ENCODE measurements around the gene MAP4K3. TPM values are rescaled to one million over a fixed set of nuclear protein-coding genes. Genes with fewer than 3 reads are reported as not detected.

Gene MAP4K3
- total and polyA plus RNA-seq, 2 donors (not counting 1 experiment from before 2014, with no cell fraction given): 1.3 to 28.3 TPM

GRCh38 chr2:39479053-39479670 lies 42.1 kb upstream of the MAP4K3 start:
- H3K4me3 ChIP-seq (ENCODE audit: control extremely low read depth in 1 of 5, extremely low read depth in 1 of 5, insufficient read depth in 1 of 5, low read depth in 2 of 5, low read length in 4 of 5): no peak overlapping the region
- DNase-seq (no peak), ATAC-seq (ENCODE audit: low read depth) (no peak)
- Mint-ChIP-seq H3K9me3 (ENCODE audit: insufficient read depth) (no peaks in the 10 kb centered on the region), H3K27ac (no peak overlapping the region), H3K4me1 (peaks cover 33% of the 10 kb centered on the region), H3K4me3 (no peak overlapping the region), H3K27me3 (no peaks in the 10 kb centered on the region)
- no peaks in the 10 kb centered on the region for H3K36me3 ChIP-seq (replicated peaks in 1 of 2; ENCODE audit: control extremely low read depth in 1 of 2, control insufficient read depth in 1 of 2, extremely low read depth in 1 of 2, insufficient read depth in 2 of 2, low read length in 1 of 2)
- H3K4me2 ChIP-seq (replicated peaks; ENCODE audit: low read depth, low read length, poor library complexity, severe bottlenecking): no peak overlapping the region
- CTCF ChIA-PET: interaction anchor here (0.7 kb wide), 1 partner anchor 33 kb away, joined by 3 read pairs; no protein-coding TSS in a partner anchor
- no peak overlapping the region for H2AFZ ChIP-seq (ENCODE audit: insufficient read depth, low read depth, low read length, poor library complexity, severe bottlenecking)
- peaks cover 25 to 27% of the 10 kb centered on the region in 2 donors for H3K4me1 ChIP-seq (ENCODE audit: control insufficient read depth in 2 of 2, insufficient read depth in 2 of 2, low read length in 2 of 2)
- intact Hi-C loops (cut with micrococcal nuclease): loop anchor here (5.0 kb wide), 3 partner anchors 33 to 102 kb away; partner anchors contain the start of gene MAP4K3
- no peaks in the 10 kb centered on the region for H3K9me3 ChIP-seq (ENCODE audit: control extremely low read depth in 1 of 3, control insufficient read depth in 2 of 3, insufficient read depth in 1 of 3, low read length in 2 of 3)
- POLR2A ChIA-PET: no interaction called here
- no peaks in the 10 kb centered on the region for H4K20me1 ChIP-seq (ENCODE audit: control insufficient read depth, insufficient read depth, low read length, poor library complexity, severe bottlenecking)
- no peaks in the 10 kb centered on the region for H3K79me2 ChIP-seq (ENCODE audit: control insufficient read depth, insufficient read depth, low read length)
- H3K27me3 ChIP-seq (replicated peaks in 1 of 4; ENCODE audit: control extremely low read depth in 1 of 4, control insufficient read depth in 3 of 4, insufficient read depth in 4 of 4, low read length in 3 of 4): no peaks in the 10 kb centered on the region
- no peak overlapping the region for H3K9ac ChIP-seq (ENCODE audit: low read length)
- no peak for TF ChIP-seq EZH2 (IDR thresholded peaks at IDR 0.05; ENCODE audit: borderline replicate concordance, insufficient read depth, low read depth, low read length, poor library complexity, severe bottlenecking)
- no peak overlapping the region for H3K27ac ChIP-seq (ENCODE audit: low read length in 2 of 2)

GRCh38 chr2:39476524-39476923 lies 39.4 kb upstream of the MAP4K3 start:
- Mint-ChIP-seq H3K4me3 (peak overlapping the region; percentile 75), H3K27me3 (no peaks in the 10 kb centered on the region)
- peak overlapping the region; percentile 45 for H3K4me2 ChIP-seq (replicated peaks; ENCODE audit: low read depth, low read length, poor library complexity, severe bottlenecking)

More at GRCh38 chr2:39476524-39476923, 39.4 kb upstream of the MAP4K3 start:
- peak; percentile 77 for DNase-seq
- peak overlapping the region; percentile 37 to 72 for H3K27ac ChIP-seq (ENCODE audit: low read length in 2 of 2)
- no peaks in the 10 kb centered on the region for H3K27me3 ChIP-seq (replicated peaks in 1 of 4; ENCODE audit: control extremely low read depth in 1 of 4, control insufficient read depth in 3 of 4, insufficient read depth in 4 of 4, low read length in 3 of 4)
- Mint-ChIP-seq H3K27ac (peak overlapping the region; percentile 91), H3K4me1 (peaks cover 21% of the 10 kb centered on the region), H3K9me3 (ENCODE audit: insufficient read depth) (no peaks in the 10 kb centered on the region)
- no peak for TF ChIP-seq CTCF (IDR thresholded peaks at IDR 0.05)
- TF ChIP-seq EZH2 (IDR thresholded peaks at IDR 0.05; ENCODE audit: borderline replicate concordance, insufficient read depth, low read depth, low read length, poor library complexity, severe bottlenecking): no peak
- ChIA-PET CTCF (interaction anchor here (0.8 to 2.1 kb wide), 6 partner anchors 12 to 252 kb away, joined by 3 to 5 read pairs (median 3); no protein-coding TSS in a partner anchor), POLR2A (interaction anchor here (0.5 kb wide), 1 partner anchor 324 kb away, joined by 4 read pairs; no protein-coding TSS in a partner anchor)
- intact Hi-C loops (cut with micrococcal nuclease): loop anchor here (1.0 to 5.0 kb wide), 4 partner anchors 16 to 99 kb away; partner anchors contain the start of gene MAP4K3
- no peaks in the 10 kb centered on the region for H3K79me2 ChIP-seq (ENCODE audit: control insufficient read depth, insufficient read depth, low read length)
- no peaks in the 10 kb centered on the region for H4K20me1 ChIP-seq (ENCODE audit: control insufficient read depth, insufficient read depth, low read length, poor library complexity, severe bottlenecking)
- peak; percentile 96 for ATAC-seq (ENCODE audit: low read depth)
- peak overlapping the region in 1 of 5 experiments; percentile 22 for H3K4me3 ChIP-seq (ENCODE audit: control extremely low read depth in 1 of 5, extremely low read depth in 1 of 5, insufficient read depth in 1 of 5, low read depth in 2 of 5, low read length in 4 of 5)
- H3K9me3 ChIP-seq (ENCODE audit: control extremely low read depth in 1 of 3, control insufficient read depth in 2 of 3, insufficient read depth in 1 of 3, low read length in 2 of 3): no peaks in the 10 kb centered on the region
- H3K36me3 ChIP-seq (replicated peaks in 1 of 2; ENCODE audit: control extremely low read depth in 1 of 2, control insufficient read depth in 1 of 2, extremely low read depth in 1 of 2, insufficient read depth in 2 of 2, low read length in 1 of 2): no peaks in the 10 kb centered on the region
- peak overlapping the region; percentile 56 for H2AFZ ChIP-seq (ENCODE audit: insufficient read depth, low read depth, low read length, poor library complexity, severe bottlenecking)
- peak overlapping the region; percentile 15 for H3K9ac ChIP-seq (ENCODE audit: low read length)
- WGBS (ENCODE audit: insufficient coverage): 49% methylated on average over 3 of the region's 4 CpGs
- peaks cover 16 to 20% of the 10 kb centered on the region in 2 donors for H3K4me1 ChIP-seq (ENCODE audit: control insufficient read depth in 2 of 2, insufficient read depth in 2 of 2, low read length in 2 of 2)

Measured in B cell (primary cell).